Measurements from ENCODE around the gene ZIC1.

GRCh38 chr3:147447224-147447623 lies 38.1 kb downstream of the ZIC1 start:
- TF ChIP-seq POLR2A (IDR thresholded peaks at IDR 0.05): no peak
- TF ChIP-seq POLR2AphosphoS5 (IDR thresholded peaks at IDR 0.05): no peak
- TF ChIP-seq CTCF (IDR thresholded peaks at IDR 0.05): no peak
